22Rv1 (cell line): ENCODE data around the gene ERN1.

Experiments
- CTCF ChIP-seq: fragments of 450-650 bp; IDR thresholded peaks from 2 replicates; pipeline ENCODE4 v1.5.1; 2017; ENCODE audit warnings: mild to moderate bottlenecking
- ZFX ChIP-seq: fragments of 450-650 bp; IDR thresholded peaks from 2 replicates; pipeline ENCODE4 v1.6.1; 2017; ENCODE audit warnings: antibody characterized with exemption, borderline replicate concordance

GRCh38 chr17:64160378-64160777 is 30.4 kb upstream of the ERN1 start:
- TF ChIP-seq CTCF (no peak), ZFX (no peak)
